Upper lobe of right lung (tissue), 1 donor: Measurements from ENCODE around the gene GOLGA5. TPM values are rescaled to one million over a fixed set of nuclear protein-coding genes. Genes with fewer than 3 reads are reported as not detected.
"Not testable (repeated sequence)": the region's sequence is repeated elsewhere in the genome, so short reads cannot be mapped to it uniquely, and the experiment has no call there.

Experiments
- ATAC-seq: fragments of 200-7000 bp; cut with Tn5 transposase; one replicate; pipeline ENCODE4 v1.9.1; 2020; ENCODE audit warnings: mild to moderate bottlenecking, moderate library complexity
- DNase-seq: peaks from one replicate; pipeline ENCODE4 v3.0.0-alpha.2; 2020
- H3K27ac ChIP-seq: fragments of 200-600 bp; one replicate; pipeline ENCODE4 v1.8.0; 2022
- H3K27me3 ChIP-seq: fragments of 200-600 bp; one replicate; pipeline ENCODE4 v1.8.0; 2022; ENCODE audit warnings: mild to moderate bottlenecking
- H3K36me3 ChIP-seq: fragments of 200-600 bp; one replicate; pipeline ENCODE4 v1.8.0; 2022
- H3K4me1 ChIP-seq: fragments of 200-600 bp; one replicate; pipeline ENCODE4 v1.8.0; 2022
- H3K4me3 ChIP-seq: fragments of 200-600 bp; one replicate; pipeline ENCODE4 v1.8.0; 2022; ENCODE audit warnings: mild to moderate bottlenecking
- H3K9me3 ChIP-seq: fragments of 200-600 bp; one replicate; pipeline ENCODE4 v1.8.0; 2022
- CTCF ChIP-seq: fragments of 200-600 bp; IDR thresholded peaks from one replicate; pipeline ENCODE4 v1.8.0; 2022; ENCODE audit warnings: antibody characterized with exemption
- intact Hi-C: fragments of 100-400 bp; cut with DNase I; formaldehyde crosslinking; loops from one replicate; pipeline ENCODE4 v1.11.0; 2022
- total RNA-seq: library from RNA; stranded (reverse); fragmentation: NEBNext Ultra II Directional; extraction: Animal tissue kit (Norgen Biotek cat#: 25700); gene quantifications from one replicate; pipeline ENCODE4 v1.2.1, GENCODE V29; 2021
- donor health status: DM: no; HTN: yes; CAD: no; lungs with severe emphysema.

Gene GOLGA5
- total RNA-seq, 1 donor from 2014 or later: 31.4 TPM

GRCh38 chr14:92847278-92847677 is 53.2 kb downstream of the GOLGA5 start:
- Histone ChIP-seq H3K4me1 (no peaks in the 10 kb centered on the region), H3K27ac (no peak overlapping the region), H3K36me3 (no peaks in the 10 kb centered on the region), H3K27me3 (no peaks in the 10 kb centered on the region), H3K4me3 (no peak overlapping the region), H3K9me3 (no peaks in the 10 kb centered on the region)
- ATAC-seq (no peak), DNase-seq (no peak)
- intact Hi-C loops: no loop called here
- TF ChIP-seq CTCF: no peak

GRCh38 chr14:92847749-92848148 is 53.6 kb downstream of the GOLGA5 start:
- intact Hi-C loops: no loop called here
- no peak for DNase-seq

GRCh38 chr14:92848887-92849286 is 54.8 kb downstream of the GOLGA5 start:
- DNase-seq: no peak

More at GRCh38 chr14:92847749-92848148, 53.6 kb downstream of the GOLGA5 start:
- no peak for ATAC-seq
- Histone ChIP-seq H3K9me3 (no peaks in the 10 kb centered on the region), H3K27me3 (no peaks in the 10 kb centered on the region), H3K4me3 (no peak overlapping the region), H3K27ac (no peak overlapping the region), H3K36me3 (no peaks in the 10 kb centered on the region), H3K4me1 (no peaks in the 10 kb centered on the region)
- no peak for TF ChIP-seq CTCF

GRCh38 chr14:92850492-92850891 is 56.4 kb downstream of the GOLGA5 start:
- intact Hi-C loops: no loop called here
- Histone ChIP-seq H3K4me3 (no peak overlapping the region), H3K27ac (no peak overlapping the region), H3K27me3 (no peaks in the 10 kb centered on the region), H3K4me1 (no peaks in the 10 kb centered on the region), H3K36me3 (no peaks in the 10 kb centered on the region), H3K9me3 (no peaks in the 10 kb centered on the region)
- TF ChIP-seq CTCF: no peak
- ATAC-seq: no peak
- no peak for DNase-seq

More at GRCh38 chr14:92848887-92849286, 54.8 kb downstream of the GOLGA5 start:
- no peak for ATAC-seq
- no peak for TF ChIP-seq CTCF
- H3K36me3 ChIP-seq: no peaks in the 10 kb centered on the region
- H3K4me1 ChIP-seq: no peaks in the 10 kb centered on the region
- intact Hi-C loops: no loop called here
- H3K27ac ChIP-seq: no peak overlapping the region
- no peaks in the 10 kb centered on the region for H3K9me3 ChIP-seq
- H3K27me3 ChIP-seq: no peaks in the 10 kb centered on the region
- H3K4me3 ChIP-seq: no peak overlapping the region

GRCh38 chr14:92853136-92853535 is 59.0 kb downstream of the GOLGA5 start:
- ATAC-seq, H3K4me1 ChIP-seq, H3K27me3 ChIP-seq, H3K9me3 ChIP-seq, H3K27ac ChIP-seq, H3K36me3 ChIP-seq, DNase-seq, intact Hi-C loops, H3K4me3 ChIP-seq: not testable (repeated sequence)

GRCh38 chr14:92860049-92860840 is 66.1 kb downstream of the GOLGA5 start:
- H3K27ac ChIP-seq: no peak overlapping the region
- H3K9me3 ChIP-seq: no peaks in the 10 kb centered on the region
- no peaks in the 10 kb centered on the region for H3K27me3 ChIP-seq
- intact Hi-C loops: no loop called here
- no peak for ATAC-seq
- H3K4me1 ChIP-seq: no peaks in the 10 kb centered on the region
- no peak for DNase-seq
- TF ChIP-seq CTCF: no peak
- no peaks in the 10 kb centered on the region for H3K36me3 ChIP-seq
- H3K4me3 ChIP-seq: no peak overlapping the region
